ENCODE data around the gene WWC2.
"Not testable (repeated sequence)": the region's sequence is repeated elsewhere in the genome, so short reads cannot be mapped to it uniquely, and the experiment has no call there.

WWC2 gene

GRCh38 chr4:183320211-183321059, 221.4 kb downstream of the WWC2 start, which contains the start of gene CLDN22:
Gene CLDN22 (minus strand): TSS chr4:183320276. CDS start chr4:183320218, 58 bp downstream.
- no peak for TF ChIP-seq Cebpa-rat (IDR thresholded peaks at IDR 0.05)
- H3K9me3 ChIP-seq: no peaks in the 10 kb centered on the region

GRCh38 chr4:183321079-183321478, 222.0 kb downstream of the WWC2 start:
- no peak overlapping the region for H3K4me3 ChIP-seq
- H3K9ac ChIP-seq: no peak overlapping the region
- H3K27ac ChIP-seq: no peak overlapping the region
- TF ChIP-seq Cebpa-rat (IDR thresholded peaks at IDR 0.05): no peak
- H3K36me3 ChIP-seq: no peaks in the 10 kb centered on the region
- no peaks in the 10 kb centered on the region for H4K20me1 ChIP-seq
- no peaks in the 10 kb centered on the region for H3K27me3 ChIP-seq
- peaks cover under 1% of the 10 kb centered on the region; the same call in 1 of the 2 replicates for H3K9me3 ChIP-seq
- peak overlapping the region; percentile 55 for H3K4me2 ChIP-seq
- H3K4me1 ChIP-seq: peaks cover 24% of the 10 kb centered on the region

More at GRCh38 chr4:183320211-183321059, 221.4 kb downstream of the WWC2 start, which contains the start of gene CLDN22:
- Histone ChIP-seq H3K4me2 (peak within 1 kb of the TSS; percentile 55), H3K4me1 (peaks cover 24% of the 10 kb centered on the region), H3K9ac (no peak within 1 kb of the TSS), H3K27ac (no peak within 1 kb of the TSS), H3K4me3 (no peak within 1 kb of the TSS), H4K20me1 (no peaks in the 10 kb centered on the region), H3K27me3 (no peaks in the 10 kb centered on the region), H3K36me3 (no peaks in the 10 kb centered on the region)

- no peaks in the 10 kb centered on the region for H3K27me3 ChIP-seq
- peak overlapping the region; percentile 55 for H3K4me2 ChIP-seq
- H3K9ac ChIP-seq: no peak overlapping the region
- H3K36me3 ChIP-seq: no peaks in the 10 kb centered on the region
- H3K27ac ChIP-seq: no peak overlapping the region
- peaks cover 5% of the 10 kb centered on the region for H3K9me3 ChIP-seq
- no peak for TF ChIP-seq Cebpa-rat (IDR thresholded peaks at IDR 0.05)
- peaks cover 24% of the 10 kb centered on the region for H3K4me1 ChIP-seq
- H4K20me1 ChIP-seq: no peaks in the 10 kb centered on the region
- H3K4me3 ChIP-seq: no peak overlapping the region
Measured at GRCh38 chr4:183321516-183321915, 222.5 kb downstream of the WWC2 start.

- H3K9me3 ChIP-seq: peaks cover 7% of the 10 kb centered on the region
- H3K36me3 ChIP-seq: no peaks in the 10 kb centered on the region
- H3K27ac ChIP-seq: no peak within 1 kb of the TSS
- H3K9ac ChIP-seq: no peak within 1 kb of the TSS
- no peaks in the 10 kb centered on the region for H4K20me1 ChIP-seq
- H3K4me3 ChIP-seq: no peak within 1 kb of the TSS
- peaks cover 24% of the 10 kb centered on the region for H3K4me1 ChIP-seq
- peak within 1 kb of the TSS; percentile 55 for H3K4me2 ChIP-seq
- no peak for TF ChIP-seq Cebpa-rat (IDR thresholded peaks at IDR 0.05)
- no peaks in the 10 kb centered on the region for H3K27me3 ChIP-seq
Measured at GRCh38 chr4:183322326-183322725, 223.3 kb downstream of the WWC2 start, which contains the start of gene CLDN24. Gene CLDN24 (minus strand): TSS chr4:183322426. CDS start chr4:183322426, 0 bp downstream.

- no peak overlapping the region for H3K9ac ChIP-seq
- no peak for TF ChIP-seq Cebpa-rat (IDR thresholded peaks at IDR 0.05)
- no peak overlapping the region for H3K27ac ChIP-seq
- H3K4me2 ChIP-seq: no peak overlapping the region
- no peaks in the 10 kb centered on the region for H3K27me3 ChIP-seq
- H3K9me3 ChIP-seq: peaks cover 7% of the 10 kb centered on the region
- H3K4me3 ChIP-seq: no peak overlapping the region
- H3K36me3 ChIP-seq: no peaks in the 10 kb centered on the region
- H4K20me1 ChIP-seq: no peaks in the 10 kb centered on the region
- peaks cover 21% of the 10 kb centered on the region for H3K4me1 ChIP-seq
Measured at GRCh38 chr4:183323295-183323694, 224.2 kb downstream of the WWC2 start.

GRCh38 chr4:183324056-183324455, 225.0 kb downstream of the WWC2 start:
- not testable (repeated sequence) for H3K4me2 ChIP-seq, H3K27ac ChIP-seq, H3K9me3 ChIP-seq, H4K20me1 ChIP-seq, H3K9ac ChIP-seq, H3K36me3 ChIP-seq, H3K4me3 ChIP-seq, H3K27me3 ChIP-seq
- H3K4me1 ChIP-seq: peaks cover 15% of the 10 kb centered on the region

GRCh38 chr4:183324619-183325018, 225.6 kb downstream of the WWC2 start:
- Histone ChIP-seq H3K36me3 (no peaks in the 10 kb centered on the region), H3K4me2 (no peak overlapping the region)
- TF ChIP-seq Cebpa-rat (IDR thresholded peaks at IDR 0.05): no peak

GRCh38 chr4:183326387-183326786, 227.3 kb downstream of the WWC2 start:
- not testable (repeated sequence) for H4K20me1 ChIP-seq, H3K9ac ChIP-seq, H3K4me2 ChIP-seq, H3K27ac ChIP-seq, H3K4me3 ChIP-seq, H3K4me1 ChIP-seq, H3K27me3 ChIP-seq, H3K36me3 ChIP-seq, H3K9me3 ChIP-seq

More at GRCh38 chr4:183324619-183325018, 225.6 kb downstream of the WWC2 start:
- peaks cover 7% of the 10 kb centered on the region for H3K9me3 ChIP-seq
- H3K4me1 ChIP-seq: peaks cover 15% of the 10 kb centered on the region
- H3K27ac ChIP-seq: no peak overlapping the region
- no peaks in the 10 kb centered on the region for H4K20me1 ChIP-seq
- no peaks in the 10 kb centered on the region for H3K27me3 ChIP-seq
- no peak overlapping the region for H3K9ac ChIP-seq
- H3K4me3 ChIP-seq: no peak overlapping the region

- no peaks in the 10 kb centered on the region for H4K20me1 ChIP-seq
- H3K4me1 ChIP-seq: no peaks in the 10 kb centered on the region
- no peaks in the 10 kb centered on the region for H3K36me3 ChIP-seq
- no peak for TF ChIP-seq Cebpa-rat (IDR thresholded peaks at IDR 0.05)
- H3K27ac ChIP-seq: no peak overlapping the region
- H3K9me3 ChIP-seq: peaks cover 7% of the 10 kb centered on the region
- no peak overlapping the region for H3K4me3 ChIP-seq
- H3K27me3 ChIP-seq: no peaks in the 10 kb centered on the region
- no peak overlapping the region for H3K4me2 ChIP-seq
- H3K9ac ChIP-seq: no peak overlapping the region
Measured at GRCh38 chr4:183326853-183327252, 227.8 kb downstream of the WWC2 start.

GRCh38 chr4:183327827-183328226, 228.8 kb downstream of the WWC2 start:
- TF ChIP-seq Cebpa-rat (IDR thresholded peaks at IDR 0.05): no peak
- H3K4me1 ChIP-seq: no peaks in the 10 kb centered on the region
- no peaks in the 10 kb centered on the region for H3K27me3 ChIP-seq
- H3K27ac ChIP-seq: no peak overlapping the region
- H3K36me3 ChIP-seq: no peaks in the 10 kb centered on the region
- H3K9me3 ChIP-seq: peaks cover 7% of the 10 kb centered on the region
- H3K9ac ChIP-seq: no peak overlapping the region
- no peak overlapping the region for H3K4me3 ChIP-seq
- no peaks in the 10 kb centered on the region for H4K20me1 ChIP-seq
- H3K4me2 ChIP-seq: no peak overlapping the region
